Endometrial microvascular endothelial cells (primary cell): ENCODE measurements around the gene TOP2A. TPM values are rescaled to one million over a fixed set of nuclear protein-coding genes. Genes with fewer than 3 reads are reported as not detected.
"Not testable (repeated sequence)": the region's sequence is repeated elsewhere in the genome, so short reads cannot be mapped to it uniquely, and the experiment has no call there.

Source experiments
- in situ Hi-C: cut with HindIII; loops from 2 replicates; pipeline ENCODE4 v1.10.0; 2017; ENCODE audit warnings: low sequenced_read_pairs, low pct_unique_long_range_greater_than_20kb; ENCODE audit errors: inconsistent ontology term
- total RNA-seq: library from RNA; depleted of rRNA; stranded (reverse); fragments of >200 nt; gene quantifications from one replicate; pipeline ENCODE4 v1.2.3, GENCODE V29; 2015; ENCODE audit errors: inconsistent ontology term

Gene TOP2A
- total RNA-seq, 1 donor from 2014 or later, result 113 TPM

GRCh38 chr17:40436636-40437035 lies 18.9 kb upstream of the TOP2A start:
- in situ Hi-C loops, result no loop called here

DNA sequence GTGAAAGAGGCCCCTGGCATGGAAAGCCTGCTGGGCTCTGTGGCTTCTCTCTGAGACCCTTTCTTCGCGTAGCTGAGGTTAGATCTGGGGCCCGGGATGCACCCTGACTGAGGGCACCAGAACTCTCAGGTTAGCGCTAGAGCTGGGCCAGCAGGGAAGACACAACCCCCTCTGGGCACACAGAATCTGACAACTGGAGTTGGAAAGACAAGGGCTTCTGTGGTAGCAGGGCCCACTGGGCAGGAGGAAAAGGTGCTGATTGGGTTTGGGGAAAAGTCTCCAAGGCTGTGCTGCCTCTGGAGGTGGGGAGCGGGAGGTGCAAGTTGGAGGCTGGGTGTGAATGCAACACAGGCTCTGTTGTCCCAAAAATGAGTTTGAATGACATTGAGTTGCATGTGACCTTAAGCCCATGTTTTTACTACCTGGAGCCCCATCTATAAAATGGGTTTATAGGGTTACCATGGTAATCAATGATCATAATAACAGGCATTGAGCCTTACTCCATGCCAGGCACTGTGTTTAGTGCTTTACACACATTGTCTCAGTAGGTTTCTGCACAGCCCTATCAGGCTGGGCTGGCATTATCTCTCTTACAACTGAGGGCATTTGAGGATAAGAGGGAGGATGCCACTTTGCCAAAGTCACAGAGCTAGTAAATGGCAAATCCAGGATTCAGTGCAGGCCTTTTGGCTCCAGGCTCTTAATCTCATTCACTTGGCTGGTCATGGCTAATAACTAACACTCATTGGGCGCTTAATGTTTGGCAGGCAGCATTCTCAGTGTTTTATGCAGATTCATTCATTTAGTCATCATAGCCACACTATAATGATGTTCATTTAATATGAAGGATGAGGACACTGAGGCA lies 16.1 kb upstream of the TOP2A start:
- in situ Hi-C loops, result no loop called here

- in situ Hi-C loops, result no loop called here
Measured at GRCh38 chr17:40432864-40433528, 15.3 kb upstream of the TOP2A start.

DNA sequence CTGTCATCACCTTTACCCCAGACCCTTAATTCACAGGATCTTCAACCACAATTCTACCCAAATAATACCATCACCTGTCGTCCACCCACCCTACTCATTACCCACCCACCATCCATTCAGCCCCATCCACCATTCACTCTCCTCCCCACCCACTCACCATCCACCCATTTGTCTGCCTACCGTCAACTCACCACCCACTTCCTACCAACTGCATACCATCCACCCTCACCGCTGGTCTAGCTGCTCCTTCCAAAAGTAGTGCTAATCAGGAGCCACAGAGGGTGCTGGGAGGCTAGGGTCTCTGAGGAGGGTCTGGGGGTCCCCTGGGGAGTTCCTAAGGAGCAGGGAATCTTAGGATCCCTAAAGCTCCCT lies 13.5 kb upstream of the TOP2A start:
- in situ Hi-C loops, result no loop called here

DNA sequence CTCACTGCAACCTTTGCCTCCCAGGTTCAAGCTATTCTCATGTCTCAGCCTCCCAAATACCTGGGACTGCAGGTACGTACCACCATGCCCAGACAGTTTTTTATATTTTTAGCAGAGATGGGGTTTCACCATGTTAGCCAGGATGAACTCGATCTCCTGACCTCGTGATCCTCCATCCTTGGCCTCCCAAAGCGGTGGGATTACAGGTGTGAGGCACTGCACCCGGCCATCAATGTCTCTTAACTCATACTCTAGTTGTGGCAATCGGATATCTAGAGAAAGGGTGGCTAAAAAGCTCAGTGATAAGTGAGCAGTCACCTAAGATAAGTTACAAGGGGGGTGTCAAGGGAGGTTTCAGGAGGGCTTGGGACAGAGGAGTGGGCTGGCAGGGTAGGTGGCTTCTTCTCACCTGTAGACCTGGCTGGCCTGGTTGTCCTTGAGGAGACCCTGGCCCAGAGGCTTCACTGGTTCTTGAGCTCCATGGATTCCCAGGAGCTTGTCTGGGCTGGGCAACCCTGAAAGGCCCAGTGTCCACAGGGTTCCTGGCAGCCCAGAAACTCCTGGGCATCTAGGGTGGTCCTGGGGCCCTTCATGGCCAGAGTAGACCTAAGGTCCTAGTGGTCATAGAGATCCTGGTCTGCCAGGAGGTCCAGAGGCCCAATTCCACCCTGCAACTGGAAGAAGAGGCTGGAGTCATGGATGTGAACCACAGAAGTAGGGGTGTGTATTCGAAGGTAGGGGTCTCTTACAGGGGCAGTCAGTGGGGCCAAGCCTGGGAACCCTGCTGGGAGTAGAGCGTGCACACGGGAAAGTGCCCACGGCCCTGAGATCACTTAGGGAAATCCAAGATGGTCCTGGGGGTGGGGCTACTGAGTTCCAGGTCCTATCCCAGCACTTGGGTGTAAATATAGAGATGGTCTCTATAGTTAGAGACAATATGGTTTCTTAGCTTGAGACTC lies 12.9 kb upstream of the TOP2A start:
- in situ Hi-C loops, result no loop called here

DNA sequence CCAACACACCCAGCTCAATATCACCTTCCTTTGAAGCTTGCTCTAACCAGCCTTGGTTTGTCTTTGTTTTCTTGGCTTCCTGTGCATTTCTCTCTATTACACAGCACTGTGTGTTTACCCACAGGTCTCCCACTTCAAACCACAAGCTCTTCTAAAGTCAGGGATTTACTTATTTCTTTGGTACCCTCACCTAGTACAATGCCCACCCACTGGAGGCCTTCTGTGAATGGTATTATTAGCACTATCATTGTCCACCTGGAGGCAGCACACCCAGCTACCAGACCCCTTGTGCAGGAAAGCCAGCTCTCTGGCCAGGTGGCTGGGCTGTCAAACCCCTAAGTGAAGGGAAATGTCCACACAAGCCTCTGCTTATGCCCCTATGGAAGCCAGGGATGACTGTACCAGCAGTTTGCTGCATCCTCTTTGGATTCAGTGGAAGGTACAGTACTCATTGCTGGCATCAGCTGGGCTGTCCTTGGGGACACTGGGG lies 9.4 kb upstream of the TOP2A start:
- in situ Hi-C loops, result no loop called here

DNA sequence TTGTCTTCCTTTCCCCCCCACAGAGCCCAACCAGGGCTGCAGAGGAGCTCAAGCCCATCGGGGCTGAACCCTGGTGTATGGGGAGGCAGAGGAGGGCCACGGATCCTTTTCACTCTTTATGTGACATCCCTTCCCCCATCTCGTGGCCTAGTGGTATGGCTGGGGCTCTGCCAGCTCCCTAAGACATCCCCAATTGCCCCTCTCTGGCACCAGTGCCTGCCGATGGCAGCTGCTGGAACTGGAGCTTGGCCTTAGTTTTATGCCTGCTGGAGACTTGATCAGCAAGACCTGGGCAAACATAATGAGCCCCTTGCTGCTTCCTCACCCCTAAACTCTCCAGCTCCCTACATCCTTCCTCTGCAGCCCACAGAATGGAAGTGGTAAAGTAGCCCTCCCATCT lies 8.0 kb upstream of the TOP2A start:
- in situ Hi-C loops, result no loop called here

- in situ Hi-C loops, result no loop called here
Measured at GRCh38 chr17:40422990-40423633, 5.4 kb upstream of the TOP2A start.

- in situ Hi-C loops, result no loop called here
Measured at GRCh38 chr17:40419559-40420331, 2.0 kb upstream of the TOP2A start.

- in situ Hi-C loops, result no loop called here
Measured at GRCh38 chr17:40418428-40418706, 671 bp upstream of the TOP2A start.

DNA sequence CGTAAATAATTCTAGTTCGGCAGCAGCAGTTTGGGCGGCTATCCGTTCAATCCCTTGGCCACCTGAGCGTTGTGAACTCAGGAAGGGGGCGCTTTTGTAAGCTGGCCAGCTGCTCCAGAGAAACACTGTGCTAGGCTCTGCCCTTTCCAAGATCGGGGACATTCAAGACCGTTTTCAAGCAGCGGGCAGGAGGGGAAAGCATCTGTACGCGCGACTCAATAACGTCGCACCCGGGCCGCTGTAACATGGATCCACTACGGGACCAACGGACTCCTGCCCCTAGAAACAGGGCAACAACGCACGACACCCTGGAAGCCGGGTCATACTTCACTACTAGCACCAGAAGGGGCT lies 463 bp downstream of the TOP2A start:
- in situ Hi-C loops, result no loop called here

DNA sequence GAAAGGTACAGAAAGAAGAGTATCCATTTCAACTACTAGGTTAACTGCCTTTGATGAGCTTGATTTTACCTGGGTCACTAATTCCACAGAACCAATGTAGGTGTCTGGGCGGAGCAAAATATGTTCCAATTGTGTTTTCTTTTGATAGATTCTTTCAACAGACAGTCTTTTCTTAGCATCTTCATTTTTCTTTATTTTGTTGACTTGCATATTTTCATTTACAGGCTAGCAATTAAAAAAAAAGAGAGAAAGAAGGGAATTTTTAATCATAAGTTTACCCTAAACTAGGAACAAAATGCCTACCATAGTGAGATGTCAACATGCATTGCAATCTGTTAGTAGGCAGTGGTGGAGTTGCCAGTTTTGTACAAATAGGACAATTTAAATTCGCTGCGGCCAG lies 1.0 kb downstream of the TOP2A start:
- in situ Hi-C loops, result no loop called here

GRCh38 chr17:40415390-40415789 lies 2.3 kb downstream of the TOP2A start:
- in situ Hi-C loops, result no loop called here

GRCh38 chr17:40414312-40414711 lies 3.4 kb downstream of the TOP2A start:
- in situ Hi-C loops, result not testable (repeated sequence)

GRCh38 chr17:40412880-40413279 lies 4.8 kb downstream of the TOP2A start:
- in situ Hi-C loops, result no loop called here

DNA sequence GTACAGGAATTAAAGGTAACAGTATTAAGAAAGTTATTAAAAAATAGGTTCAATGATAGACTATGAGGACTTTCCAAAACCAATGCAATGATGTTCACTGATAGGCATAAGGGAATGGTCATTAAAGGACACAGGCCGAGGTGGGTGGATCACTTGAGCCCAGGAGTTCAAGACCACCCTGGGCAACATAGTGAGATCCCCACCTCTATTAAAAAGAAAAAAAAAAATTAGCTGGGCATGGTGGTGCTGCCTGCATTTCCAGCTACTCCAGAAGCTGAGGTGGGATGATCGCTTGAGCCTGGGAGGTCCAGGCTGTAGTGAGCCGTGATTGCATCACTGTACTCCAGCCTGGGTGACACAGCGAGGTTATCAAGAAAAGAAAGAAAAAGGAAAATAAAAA lies 5.9 kb downstream of the TOP2A start:
- in situ Hi-C loops, result no loop called here

DNA sequence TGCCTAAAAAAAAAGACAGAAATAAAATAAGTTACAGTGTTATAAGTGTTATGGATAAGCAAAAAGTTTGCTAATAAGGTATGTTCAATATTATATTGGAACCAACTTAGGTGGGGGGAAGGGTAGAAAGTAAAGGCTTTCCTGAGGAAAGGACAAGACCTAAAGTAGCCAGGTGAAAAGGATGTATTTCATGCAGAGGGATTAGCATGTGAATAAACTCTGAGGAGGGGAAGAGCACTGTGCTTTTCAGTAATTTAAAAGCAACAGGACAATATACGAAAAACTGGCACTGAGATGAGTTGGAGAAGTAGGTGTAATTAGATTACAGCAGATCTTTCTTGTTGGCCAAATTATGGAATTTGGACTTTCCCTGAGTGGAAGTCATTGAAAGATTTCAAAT lies 7.6 kb downstream of the TOP2A start:
- in situ Hi-C loops, result no loop called here

DNA sequence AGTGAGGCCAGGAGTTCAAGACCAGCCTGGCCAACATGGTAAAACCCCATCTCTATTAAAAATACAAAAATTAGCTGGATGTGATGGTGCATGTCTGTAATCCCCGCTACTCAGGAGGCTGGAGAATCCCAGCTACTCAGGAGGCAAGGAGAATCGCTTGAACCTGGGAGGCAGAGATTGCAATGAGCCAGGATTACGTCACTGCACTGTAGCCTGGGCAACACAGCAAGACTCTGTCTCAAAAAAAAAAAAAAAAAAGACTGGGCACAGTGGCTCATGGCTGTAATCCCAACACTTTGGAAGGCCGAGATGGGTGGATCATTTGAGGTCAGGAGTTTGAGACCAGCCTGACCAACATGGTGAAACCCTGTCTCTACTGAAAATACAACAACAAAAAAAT lies 8.2 kb downstream of the TOP2A start:
- in situ Hi-C loops, result not testable (repeated sequence)
